Heart right ventricle (tissue), 16 donors: ENCODE data around the gene CWC27. TPM values are rescaled to one million over a fixed set of nuclear protein-coding genes. Genes with fewer than 3 reads are reported as not detected.

Experiments
- ATAC-seq, 8 donors: fragments of 200-7000 bp; cut with Tn5 transposase; one replicate each; pipeline ENCODE4 v1.9.1; 2020; ENCODE audit warnings: mild to moderate bottlenecking in 8 of 8, moderate library complexity in 8 of 8, moderate number of reproducible peaks in 1 of 8
- DNase-seq, 2 donors: peaks; one replicate each; pipeline ENCODE4 v3.0.0-alpha.2; 2020
- H3K27ac ChIP-seq, 10 donors: fragments of 200-600 bp; sonication (generic) in 2 of 10; one replicate each; pipeline versions ENCODE4 v1.5.0 to v1.8.0; 2020 to 2022; ENCODE audit warnings: mild to moderate bottlenecking in 3 of 10
- H3K27me3 ChIP-seq, 7 donors: fragments of 200-600 bp; one replicate each; pipeline ENCODE4 v1.8.0; 2021 to 2022; ENCODE audit warnings: mild to moderate bottlenecking in 2 of 7
- H3K36me3 ChIP-seq, 9 donors: fragments of 200-600 bp; sonication (generic) in 1 of 9; one replicate each; pipeline versions ENCODE4 v1.5.0 to v1.8.0; 2020 to 2022; ENCODE audit warnings: mild to moderate bottlenecking in 2 of 9
- H3K4me1 ChIP-seq, 9 donors: fragments of 200-600 bp; sonication (generic) in 1 of 9; one replicate each; pipeline versions ENCODE4 v1.5.0 to v1.8.0; 2020 to 2022; ENCODE audit warnings: mild to moderate bottlenecking in 4 of 9
- H3K4me3 ChIP-seq, 10 donors: fragments of 200-600 bp; sonication (generic) in 2 of 10; one replicate each; pipeline versions ENCODE4 v1.5.0 to v1.8.0; 2020 to 2022; ENCODE audit warnings: mild to moderate bottlenecking in 7 of 10, moderate library complexity in 2 of 10
- H3K9me3 ChIP-seq, 11 donors: fragments of 200-600 bp in 10 of 11; sonication (generic) in 2 of 11; one replicate each; pipeline versions ENCODE4 v1.5.0 to v1.8.0; 2013 to 2022; ENCODE audit warnings: mild to moderate bottlenecking in 2 of 11, control low read depth in 1 of 11, moderate library complexity in 1 of 11
- CTCF ChIP-seq, 9 donors: fragments of 200-600 bp; sonication (generic) in 2 of 9; IDR thresholded peaks; one replicate each; pipeline versions ENCODE4 v1.5.0 to v1.8.0; 2021 to 2022; ENCODE audit warnings: antibody characterized with exemption in 9 of 9, mild to moderate bottlenecking in 5 of 9, moderate library complexity in 1 of 9
- WGBS, 2 donors: extraction: QIAGEN DNeasy Blood & Tissue Kit; methylation state at CpG; one replicate each; pipeline ENCODE4 v1.1.7; 2013; ENCODE audit warnings: inconsistent platforms in 1 of 2; 5-methylcytosine and 5-hydroxymethylcytosine counted together
- intact Hi-C, 10 donors: fragments of 100-400 bp; cut with DNase I; formaldehyde crosslinking; loops; one replicate each; pipeline versions ENCODE4 v1.11.1 to v1.14.2; 2022
- polyA plus RNA-seq, 2 donors: library from polyadenylated mRNA; stranded (reverse); fragments of 200-250 nt; gene quantifications; one replicate each; pipeline ENCODE4 v1.2.3, GENCODE V29; 2013
- total RNA-seq, 10 donors: library from RNA; stranded (reverse); fragmentation: NEBNext Ultra II Directional in 3 of 10; extraction: Animal tissue kit (Norgen Biotek cat#: 25700) in 3 of 10; gene quantifications; one replicate each; pipeline versions ENCODE4 v1.2.1 to v1.2.4, GENCODE V29; 2021 to 2023
- donor health status: Arrhythmogenic right ventricular cardiomyopathy.
- donor health status: ischemic (EF 13 %, LVEDD 7.1; RV severe dilation, severe dysfunction).
- donor health status: healthy with polysubstance abuse.
- donor health status: DM: no; HTN: yes; CAD: no.
- donor health status: DM: no; HTN: no; CAD: no.
- donor health status: ischemic (EF 25% LVEDD 6.9; RV normal size, moderate dysfunction).
- donor health status: ischemic (EF 25% LVEDD 5.7; RV mildly dilated, moderate dysfunction).
- donor health status: healthy.
- donor health status: DM: yes; HTN: yes; CAD: no.
- donor health status: Ischemic cardiomyopathy.
- donor health status: ischemic (EF 35%, LVEDD 5.7; RV mildly dilated, moderate dysfunction).
- donor health status: nonischemic (EF 11% LVEDD 7.7; RV severe dilation, severe dysfunction).
- donor health status: DM: yes; HTN: yes; CAD: no.
- donor health status: PGD.
- donor health status: ischemic (EF 29% LVEDD 5.4; RV normal size, mild dysfunction).
- donor health status: nonischemic (EF 23%, LVEDD 6.1; RV moderate dilation, normal function).

The CWC27 gene
- total and polyA plus RNA-seq, 12 donors = 18.7 to 32.1 (median 23.5) TPM

GRCh38 chr5:64790210-64790609, 21.5 kb downstream of the CWC27 start:
- no peaks in the 10 kb centered on the region for H3K9me3 ChIP-seq
- H3K27me3 ChIP-seq = no peaks in the 10 kb centered on the region
- no peak for TF ChIP-seq CTCF (IDR thresholded peaks at IDR 0.05)
- 97% methylated on average over 1 of the region's 1 CpG for WGBS, 2 donors
- H3K27ac ChIP-seq = no peak overlapping the region
- intact Hi-C loops = no loop called here
- DNase-seq (no peak), ATAC-seq (no peak)
- peaks cover 0 to 16% (median 0%) of the 10 kb centered on the region in 9 donors for H3K4me1 ChIP-seq
- H3K36me3 ChIP-seq = peaks cover 0 to 59% (median 0%) of the 10 kb centered on the region in 9 donors
- no peak overlapping the region for H3K4me3 ChIP-seq

GRCh38 chr5:64792469-64792868, 23.7 kb downstream of the CWC27 start:
- Histone ChIP-seq H3K9me3 (no peaks in the 10 kb centered on the region), H3K27ac (no peak overlapping the region), H3K36me3 (peaks cover 0 to 36% (median 0%) of the 10 kb centered on the region in 9 donors), H3K4me1 (peaks cover 0 to 16% (median 0%) of the 10 kb centered on the region in 9 donors), H3K27me3 (no peaks in the 10 kb centered on the region), H3K4me3 (no peak overlapping the region)
- ATAC-seq = no peak
- intact Hi-C loops = no loop called here
- DNase-seq = no peak
- no peak for TF ChIP-seq CTCF (IDR thresholded peaks at IDR 0.05)

- Histone ChIP-seq H3K4me3 (no peak overlapping the region), H3K27ac (peak overlapping the region in 4 of 10 donors; percentile 24 to 37 (median 28)), H3K9me3 (no peaks in the 10 kb centered on the region), H3K27me3 (no peaks in the 10 kb centered on the region), H3K36me3 (peaks cover 0 to 23% (median 0%) of the 10 kb centered on the region in 9 donors), H3K4me1 (peaks cover 0 to 16% (median 0%) of the 10 kb centered on the region in 9 donors)
- ATAC-seq (peak in 1 of 8 donors; percentile 48), DNase-seq (no peak)
- intact Hi-C loops = no loop called here
- WGBS, 2 donors = 59 to 64% methylated on average over 3 of the region's 3 CpGs
- TF ChIP-seq CTCF (IDR thresholded peaks at IDR 0.05) = no peak
Measured at GRCh38 chr5:64794053-64794770, 25.5 kb downstream of the CWC27 start.

GRCh38 chr5:64796301-64796700, 27.6 kb downstream of the CWC27 start:
- no peak for TF ChIP-seq CTCF (IDR thresholded peaks at IDR 0.05)
- Histone ChIP-seq H3K4me1 (peaks cover 0 to 16% (median 0%) of the 10 kb centered on the region in 9 donors), H3K27me3 (no peaks in the 10 kb centered on the region), H3K4me3 (no peak overlapping the region), H3K9me3 (no peaks in the 10 kb centered on the region), H3K27ac (no peak overlapping the region), H3K36me3 (peaks cover 0 to 31% (median 0%) of the 10 kb centered on the region in 9 donors)
- intact Hi-C loops = no loop called here
- DNase-seq = no peak
- ATAC-seq = no peak
